GM21390 (cell line): ENCODE results near the gene EXOC4.

ENCODE experiments used
- ATAC-seq: cut with Tn5 transposase; IDR thresholded peaks from one replicate; pipeline ENCODE4 v1.9.1; 2021; ENCODE audit not compliant: unreplicated experiment

The EXOC4 gene

DNA sequence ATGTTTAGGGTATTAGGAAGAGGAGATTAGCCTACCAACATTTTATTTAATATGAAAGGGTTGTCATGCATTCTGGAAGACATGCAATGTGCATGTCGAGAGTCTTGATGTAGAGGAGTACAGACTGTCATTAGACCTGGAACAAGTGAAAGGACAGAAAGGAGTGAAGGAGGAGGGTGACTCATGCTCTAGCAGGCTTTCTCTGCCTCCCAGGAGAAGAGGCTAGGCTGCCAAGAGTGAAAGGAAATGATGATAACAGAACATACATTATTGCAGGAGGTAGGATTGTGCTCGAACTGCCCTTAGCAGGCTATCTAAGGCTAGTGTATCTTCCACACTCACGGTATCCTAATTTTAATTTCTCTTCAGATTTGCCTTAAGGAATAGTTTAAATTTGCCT is 228.8 kb downstream of the EXOC4 start:
- ATAC-seq = no peak

DNA sequence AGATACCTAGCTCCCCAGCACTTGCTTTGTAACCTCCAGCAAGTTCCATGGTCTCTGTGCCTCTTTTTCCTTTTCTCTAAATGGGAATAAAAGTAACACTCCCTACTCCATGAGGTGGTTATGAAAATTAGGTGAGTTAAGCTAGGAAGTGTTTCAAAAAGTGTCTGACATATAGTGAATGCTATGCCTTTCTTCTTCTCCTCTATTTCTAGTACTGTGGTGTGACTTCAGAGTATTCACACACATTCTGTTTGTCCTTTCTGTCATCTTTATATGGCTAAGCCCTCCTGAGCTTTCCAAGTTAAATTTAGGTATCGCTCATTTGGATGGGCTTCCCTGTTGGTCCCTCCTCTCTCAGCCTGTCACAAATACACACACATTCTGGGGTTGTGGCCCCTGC is 229.7 kb downstream of the EXOC4 start:
- ATAC-seq = no peak

DNA sequence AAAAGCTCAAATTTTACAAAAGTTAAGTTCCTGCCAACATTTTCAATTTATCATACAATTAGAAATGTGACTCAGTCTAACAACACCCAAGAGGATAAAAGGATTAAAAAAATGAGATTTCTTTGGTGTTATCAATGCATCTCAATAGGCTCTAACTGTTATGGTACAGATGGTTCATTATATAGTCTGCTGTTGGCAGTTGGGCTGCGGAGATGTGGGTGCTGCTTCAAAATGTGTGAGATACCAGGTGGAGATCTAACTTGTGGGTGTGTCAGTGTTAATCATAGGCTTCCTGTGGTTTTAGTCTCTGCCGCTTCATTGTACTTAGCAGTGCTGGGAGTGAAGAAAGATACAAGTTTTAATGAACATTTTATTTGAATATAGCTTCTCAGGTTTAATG is 231.2 kb downstream of the EXOC4 start:
- ATAC-seq = no peak

DNA sequence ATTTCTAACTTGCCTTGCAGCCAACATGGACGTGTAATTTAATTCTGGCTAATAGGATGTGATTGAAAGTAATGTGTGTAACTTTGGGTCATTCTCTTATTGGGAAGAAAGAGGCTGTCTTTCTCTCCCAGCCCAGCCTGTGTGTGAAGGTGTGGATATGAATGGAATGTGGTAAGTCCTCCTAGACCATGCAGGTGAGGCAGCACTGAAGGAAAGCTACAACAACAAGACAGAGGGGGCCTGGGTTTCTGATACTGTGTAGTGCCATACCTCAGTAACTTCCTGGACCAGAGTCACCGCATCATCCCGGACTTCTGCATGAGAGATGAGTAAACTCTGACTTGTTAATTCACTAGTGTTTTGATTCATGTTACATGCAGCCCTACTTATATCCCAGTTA is 237.0 kb downstream of the EXOC4 start:
- no peak for ATAC-seq

DNA sequence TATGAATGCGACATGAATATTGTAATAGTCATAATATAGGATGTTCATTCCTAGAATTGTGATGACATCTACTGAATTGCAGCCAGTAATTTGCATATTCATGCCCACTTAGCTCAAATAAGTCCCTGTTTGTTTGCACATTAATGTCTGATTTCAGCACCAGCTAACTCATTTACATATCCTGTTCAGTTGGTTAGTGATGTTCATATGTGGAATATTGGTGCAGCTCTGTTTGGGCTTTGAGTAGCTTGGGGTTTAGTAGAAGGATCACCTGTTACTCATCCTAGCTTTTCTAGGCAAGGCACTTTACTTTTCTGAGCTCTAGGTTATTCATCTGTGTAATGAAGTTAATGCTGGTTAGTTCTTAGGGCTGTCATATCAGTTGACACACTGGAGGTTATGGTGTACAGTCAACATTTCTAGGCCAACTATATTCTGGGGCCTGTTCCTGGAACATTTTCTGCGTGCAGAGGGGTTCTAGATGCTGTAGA is 238.4 kb downstream of the EXOC4 start:
- ATAC-seq = no peak

DNA sequence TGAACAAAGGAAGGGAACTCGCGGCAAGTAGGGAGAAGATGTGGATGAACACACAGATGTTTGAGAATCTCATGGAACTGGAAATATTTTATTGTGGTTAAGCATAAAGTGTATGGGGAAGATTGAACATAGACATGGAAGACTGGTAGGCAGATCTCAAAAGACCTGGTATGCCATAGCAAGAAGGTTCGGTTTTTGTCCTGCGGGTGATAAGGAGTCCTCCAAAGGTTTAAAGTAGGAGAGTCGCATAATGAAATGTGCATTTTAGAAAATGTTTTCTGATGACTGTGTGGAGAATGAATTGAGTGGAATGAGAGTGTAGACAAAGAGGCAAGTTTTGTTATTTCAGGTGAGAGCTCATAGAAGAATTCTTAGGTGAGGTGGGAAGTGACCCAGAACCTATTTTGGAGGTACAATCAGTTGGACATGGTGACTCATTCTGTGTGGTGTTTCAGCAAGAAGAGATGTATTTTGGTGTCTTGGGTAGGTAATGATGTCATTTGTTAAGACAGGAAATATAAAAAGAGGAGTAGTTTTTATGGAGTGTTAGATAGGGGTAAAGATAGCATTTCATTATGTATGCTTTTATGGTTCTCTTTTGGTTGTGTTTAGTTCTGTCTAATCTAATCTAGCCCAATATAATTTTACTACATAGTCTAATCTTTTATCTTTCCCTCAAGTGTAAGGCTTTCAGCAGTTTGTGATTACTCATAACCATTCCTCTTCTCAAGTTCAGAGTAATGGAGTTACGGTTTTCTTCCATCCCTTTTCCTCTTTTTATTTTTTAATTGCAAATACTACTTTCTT is 239.2 kb downstream of the EXOC4 start:
- ATAC-seq = no peak

DNA sequence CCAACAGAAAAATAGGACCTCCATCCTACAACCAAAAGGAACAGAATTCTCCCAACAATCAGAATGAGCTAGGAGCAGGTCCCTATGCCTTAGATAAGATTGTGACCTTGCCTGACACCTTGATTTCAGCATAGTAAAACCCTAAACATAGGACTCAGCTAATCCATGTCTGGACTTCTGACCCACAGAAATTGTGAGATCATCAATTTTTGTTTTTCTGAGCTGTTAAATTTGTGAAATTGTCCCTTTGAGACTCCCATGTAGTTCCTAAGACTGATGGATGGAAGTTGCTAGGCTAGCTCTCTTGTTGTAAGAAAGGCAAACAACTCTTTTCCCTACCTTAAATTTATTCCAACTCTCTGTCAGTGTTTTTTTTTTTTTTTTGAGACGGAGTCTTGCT is 244.2 kb downstream of the EXOC4 start:
- ATAC-seq = no peak

DNA sequence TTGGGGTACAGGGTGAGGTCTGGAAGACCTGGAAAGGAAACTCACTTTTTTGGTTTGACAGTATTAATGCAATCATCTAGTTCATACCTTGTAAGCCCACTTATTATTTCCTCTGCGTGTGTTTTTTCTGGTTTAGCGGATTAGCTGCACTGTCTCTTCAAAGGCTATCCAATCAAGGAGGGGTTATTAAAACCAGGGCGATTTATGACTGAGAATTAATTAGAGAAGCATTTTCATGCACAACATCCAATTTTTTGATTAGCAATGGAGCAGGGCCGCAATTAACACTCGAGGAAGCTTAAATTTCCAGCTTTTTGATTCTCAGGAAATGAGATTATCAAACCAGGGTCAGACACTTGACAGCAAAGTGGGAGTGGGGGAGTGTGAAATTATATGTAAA is 248.9 kb downstream of the EXOC4 start:
- no peak for ATAC-seq

DNA sequence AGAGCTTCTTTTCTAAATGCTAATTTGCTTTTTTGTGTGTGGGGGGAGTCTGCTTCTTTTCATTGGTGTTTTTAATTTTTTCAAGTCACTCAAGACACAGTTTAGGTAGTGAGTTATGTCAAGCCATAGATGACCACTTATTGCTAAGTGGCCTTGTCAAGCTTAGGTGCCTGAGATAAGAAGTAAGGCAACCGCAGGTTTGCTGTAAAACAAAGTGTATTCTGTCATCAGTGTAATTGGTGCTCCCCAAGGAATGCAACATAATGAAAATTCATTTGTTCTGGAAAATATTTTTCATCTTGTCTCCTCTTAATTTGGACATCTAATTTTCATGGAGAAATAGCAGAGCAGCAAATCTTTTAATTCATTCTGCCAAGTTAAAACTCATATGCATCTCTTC is 249.6 kb downstream of the EXOC4 start:
- no peak for ATAC-seq

DNA sequence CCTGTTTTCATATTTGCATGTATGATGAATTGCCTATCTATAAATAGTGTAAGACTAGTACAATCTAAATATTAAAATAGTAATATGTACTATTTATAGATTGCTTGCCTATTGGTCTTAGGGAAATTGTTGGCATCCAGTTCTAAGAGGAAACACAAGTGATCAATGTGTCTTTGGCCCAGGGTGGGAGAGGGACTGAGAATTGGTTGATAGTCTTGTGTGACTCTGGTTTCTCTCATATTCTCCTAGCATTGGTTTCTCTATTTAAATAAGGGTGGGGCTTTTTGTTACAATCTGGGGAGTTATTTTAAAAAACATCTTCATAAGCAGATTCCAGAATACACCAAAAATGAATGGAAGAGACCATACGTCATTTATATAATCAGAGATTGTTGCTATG is 250.1 kb downstream of the EXOC4 start:
- no peak for ATAC-seq

DNA sequence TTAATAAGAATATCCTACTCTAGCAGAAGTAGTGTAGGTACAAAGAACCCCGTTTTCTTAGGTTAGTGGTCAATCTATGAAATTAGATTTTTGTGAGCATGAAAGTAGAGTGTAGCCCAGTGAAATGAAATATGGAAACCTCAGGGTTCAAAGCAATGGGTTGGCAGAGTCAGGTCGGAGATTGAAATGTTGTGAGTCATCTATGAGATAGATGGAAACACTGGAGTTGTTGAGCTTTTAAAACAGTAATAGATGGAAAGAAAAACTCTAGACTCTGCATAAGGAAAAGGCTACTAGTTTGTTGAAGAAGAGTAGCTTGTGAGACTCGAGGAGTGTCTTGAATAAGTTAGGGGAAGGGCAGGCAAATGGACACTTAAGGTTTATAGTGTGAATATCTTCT is 251.9 kb downstream of the EXOC4 start:
- ATAC-seq = no peak

DNA sequence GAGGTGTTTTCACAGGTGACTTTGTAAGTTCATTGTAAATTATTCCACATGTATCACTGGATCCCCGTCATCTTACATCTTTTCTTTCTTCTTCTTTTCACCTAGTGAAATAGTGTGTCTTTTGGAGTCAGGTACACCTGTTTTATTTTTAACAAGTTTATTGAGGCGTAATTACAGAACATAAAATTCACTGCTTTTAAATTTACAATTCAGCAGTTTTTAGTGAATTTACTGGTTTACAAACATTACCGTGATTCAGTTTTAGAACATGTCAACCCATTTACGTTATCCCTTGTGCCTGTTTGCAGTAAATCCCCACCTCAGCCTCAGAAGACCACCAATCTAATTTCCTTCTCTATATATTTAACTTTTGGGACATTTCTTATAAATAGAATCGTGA is 256.9 kb downstream of the EXOC4 start:
- ATAC-seq = no peak

DNA sequence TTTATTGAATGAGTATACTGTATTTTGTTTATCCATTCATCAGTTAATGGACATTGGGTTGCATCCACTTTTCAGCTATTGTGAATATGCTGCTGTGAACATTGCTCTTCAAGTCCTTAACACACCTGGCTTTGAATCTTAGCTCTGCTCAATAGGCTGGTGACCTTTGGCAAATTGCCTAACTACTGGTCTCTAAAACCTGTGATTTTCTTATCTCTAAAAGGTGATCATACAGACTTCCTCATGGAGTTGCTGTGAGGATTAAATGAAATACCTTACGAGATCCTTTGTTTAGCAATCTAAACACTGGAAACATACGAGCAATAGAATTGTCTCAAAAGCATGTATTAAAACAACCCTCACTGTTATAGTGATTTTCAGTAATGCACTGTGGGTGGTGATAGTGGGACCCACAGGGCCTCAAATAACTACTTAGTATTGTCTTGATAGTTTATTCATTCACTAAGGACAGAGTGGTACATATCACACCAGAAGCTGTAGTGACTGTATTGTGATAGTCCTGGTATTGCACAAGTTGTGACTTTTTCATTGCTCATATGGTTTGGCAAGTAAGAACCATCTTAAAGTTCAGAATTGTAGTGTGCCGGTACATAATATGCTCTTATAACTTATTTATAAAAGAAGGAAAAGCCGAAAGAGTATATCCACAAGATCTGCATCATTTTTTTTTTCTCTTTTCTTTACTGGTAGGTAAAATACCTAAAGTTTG is 257.6 kb downstream of the EXOC4 start:
- ATAC-seq = no peak

DNA sequence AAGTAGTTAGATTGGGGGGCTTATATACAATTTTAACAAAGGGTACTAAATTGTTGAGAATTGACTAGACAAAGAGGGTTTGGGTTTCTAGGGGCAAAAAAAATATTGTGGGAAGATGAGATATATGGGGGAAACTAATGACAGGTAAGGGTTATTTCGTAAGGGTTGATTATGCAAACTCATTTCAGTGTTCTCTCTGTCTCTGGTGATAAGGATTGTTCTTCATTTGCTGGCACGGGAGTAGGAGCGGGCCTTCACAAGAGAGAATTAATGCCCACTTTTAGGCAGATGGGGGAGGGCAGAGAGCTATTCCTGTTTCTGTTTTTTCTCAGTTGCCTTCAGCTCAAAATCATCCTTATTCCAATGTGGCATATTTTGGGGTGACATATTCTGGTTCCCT is 258.4 kb downstream of the EXOC4 start:
- no peak for ATAC-seq

DNA sequence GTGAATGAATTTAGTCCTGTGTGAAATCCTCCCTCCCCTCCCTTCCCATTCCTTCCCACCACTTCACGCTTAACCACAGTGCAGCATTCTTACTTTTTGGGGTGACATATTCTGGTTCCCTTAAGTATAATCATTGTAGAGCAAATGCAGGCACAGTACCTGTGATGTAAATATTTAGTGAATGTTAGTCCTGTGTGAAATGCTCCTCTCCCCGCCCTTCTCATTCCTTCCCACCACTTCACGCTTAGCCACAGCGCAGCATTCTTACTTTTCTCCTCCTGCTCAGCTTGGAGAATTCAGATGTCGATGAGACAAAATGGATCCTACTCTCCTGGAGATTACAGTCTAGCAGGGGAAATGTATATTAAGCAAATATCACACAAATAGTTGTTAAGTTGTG is 258.8 kb downstream of the EXOC4 start:
- ATAC-seq = no peak

DNA sequence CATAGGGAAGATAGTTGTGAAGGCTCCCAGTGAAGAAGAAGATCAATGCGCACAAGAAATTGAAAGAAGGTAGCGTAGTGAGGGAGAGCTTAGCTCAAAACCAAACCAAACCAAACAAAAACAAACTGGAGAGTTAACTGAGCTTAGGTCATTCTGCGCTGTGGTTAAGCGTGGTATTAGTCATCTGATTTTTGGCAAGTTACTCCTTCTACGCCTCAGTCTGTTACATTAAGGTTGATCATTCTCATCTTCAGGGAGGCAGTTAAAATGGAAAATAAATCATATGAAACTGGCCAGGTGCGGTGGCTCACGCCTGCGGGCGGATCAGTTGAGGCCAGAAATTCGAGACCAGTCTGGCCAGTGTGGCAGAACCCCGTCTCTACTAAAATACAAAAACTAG is 259.7 kb downstream of the EXOC4 start:
- ATAC-seq = no peak

DNA sequence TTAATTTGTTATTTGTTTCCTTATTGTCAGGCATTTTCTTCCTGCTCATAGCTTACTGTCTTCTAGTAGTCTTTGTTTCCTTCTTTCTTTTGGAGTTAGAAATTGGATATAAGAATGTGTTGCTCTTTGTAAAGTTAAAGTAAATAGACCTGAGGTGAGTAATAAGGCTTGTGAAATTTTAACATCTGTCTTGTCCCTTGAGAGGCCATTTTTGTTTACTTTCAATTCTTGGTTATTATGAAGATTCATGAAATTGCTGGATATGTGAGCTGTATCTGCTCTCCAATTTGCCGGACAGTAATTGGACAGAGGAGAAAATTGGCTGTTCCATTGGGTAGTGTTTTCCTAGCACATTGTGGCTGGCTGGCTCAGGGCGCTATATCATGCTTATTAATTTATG is 260.7 kb downstream of the EXOC4 start:
- no peak for ATAC-seq

DNA sequence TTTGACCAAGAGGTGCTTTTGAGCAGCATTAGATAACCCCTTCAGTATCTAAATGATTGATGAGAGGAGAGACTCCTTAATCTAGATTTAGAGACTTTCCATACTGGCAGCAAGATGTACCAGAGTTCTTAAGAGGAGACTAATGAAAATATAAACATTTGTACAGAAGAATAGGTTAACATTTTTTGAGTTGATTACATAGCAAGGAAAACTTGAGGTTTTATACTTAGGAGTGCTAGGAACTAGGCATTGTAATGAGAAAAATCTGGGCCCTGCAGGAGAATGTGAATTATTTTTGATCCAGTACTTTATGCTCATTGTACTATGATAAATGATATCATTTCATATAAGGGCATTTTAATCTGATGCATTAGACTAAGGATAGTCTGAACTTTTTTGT is 261.7 kb downstream of the EXOC4 start:
- ATAC-seq = no peak

DNA sequence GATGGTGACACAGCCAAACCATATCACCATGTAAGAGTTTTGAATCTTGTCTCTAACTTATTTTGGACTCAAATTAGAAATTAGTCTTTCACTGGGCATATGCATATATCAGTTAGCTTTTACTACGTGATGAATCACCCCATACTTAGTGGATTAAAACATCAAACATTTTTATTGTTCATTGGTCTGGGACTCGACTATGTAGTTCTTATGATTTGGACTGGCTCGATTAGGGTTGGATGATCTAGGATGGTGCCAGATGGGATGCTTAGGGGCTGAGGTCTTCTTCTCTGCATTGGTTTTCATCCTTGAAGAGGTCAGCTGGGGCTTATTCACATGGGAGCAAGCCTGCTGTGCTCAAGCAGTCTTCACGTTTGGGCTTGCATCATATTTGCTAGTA is 264.9 kb downstream of the EXOC4 start:
- no peak for ATAC-seq

DNA sequence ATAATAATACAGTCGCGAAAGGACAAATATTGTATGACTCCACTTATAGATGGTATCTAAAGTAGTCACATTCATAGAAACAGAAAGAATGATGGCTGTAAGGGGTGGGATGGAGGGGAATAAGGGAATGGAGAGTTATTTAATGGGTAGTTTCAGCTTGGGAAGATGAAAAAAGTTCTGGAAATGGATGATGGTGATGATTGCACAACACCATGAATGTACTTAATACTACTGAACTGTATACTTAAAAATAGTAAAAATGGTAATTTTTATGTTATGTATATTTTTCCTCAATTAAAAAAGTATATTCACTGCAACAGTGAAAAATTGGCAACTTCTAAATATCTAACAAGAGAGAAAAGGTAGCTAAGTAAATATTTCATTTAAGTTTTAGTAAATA is 265.8 kb downstream of the EXOC4 start:
- ATAC-seq = no peak

DNA sequence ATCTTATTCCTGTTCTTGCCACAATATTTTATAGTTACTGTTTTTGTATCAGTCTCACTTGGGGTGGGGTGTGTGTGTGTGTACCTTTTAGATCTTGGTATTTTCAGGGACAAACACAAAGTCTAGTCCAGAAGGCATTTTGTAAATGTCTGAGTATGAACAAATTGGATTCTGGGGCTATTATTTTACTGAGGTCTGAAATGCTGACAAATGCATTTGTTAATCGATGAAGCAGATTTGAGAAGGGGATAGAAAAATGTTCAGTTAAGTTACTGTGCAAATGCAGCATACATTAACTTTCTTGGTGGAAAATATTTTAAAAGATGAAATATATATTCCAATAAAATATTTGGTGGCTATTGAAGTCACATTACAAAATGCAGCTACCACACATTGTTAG is 267.4 kb downstream of the EXOC4 start:
- ATAC-seq = no peak

DNA sequence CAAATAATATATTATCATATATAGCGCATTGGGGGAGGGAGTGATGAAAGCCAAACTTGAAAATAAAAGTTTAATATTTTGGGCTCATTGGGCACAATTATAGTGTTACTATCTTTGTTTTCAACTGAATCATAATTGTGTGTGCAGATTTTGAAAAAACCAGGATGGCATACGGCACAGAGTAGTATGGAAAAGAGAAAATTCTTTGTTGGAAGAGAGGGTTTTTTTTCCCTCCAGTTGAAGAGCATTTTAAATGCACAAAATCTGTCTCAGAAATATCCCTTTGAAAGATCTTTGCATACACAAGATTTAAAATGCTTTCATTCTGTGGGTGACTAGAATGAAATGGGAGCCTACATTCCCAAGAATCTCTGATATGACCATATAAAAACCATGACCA is 269.6 kb downstream of the EXOC4 start:
- no peak for ATAC-seq

DNA sequence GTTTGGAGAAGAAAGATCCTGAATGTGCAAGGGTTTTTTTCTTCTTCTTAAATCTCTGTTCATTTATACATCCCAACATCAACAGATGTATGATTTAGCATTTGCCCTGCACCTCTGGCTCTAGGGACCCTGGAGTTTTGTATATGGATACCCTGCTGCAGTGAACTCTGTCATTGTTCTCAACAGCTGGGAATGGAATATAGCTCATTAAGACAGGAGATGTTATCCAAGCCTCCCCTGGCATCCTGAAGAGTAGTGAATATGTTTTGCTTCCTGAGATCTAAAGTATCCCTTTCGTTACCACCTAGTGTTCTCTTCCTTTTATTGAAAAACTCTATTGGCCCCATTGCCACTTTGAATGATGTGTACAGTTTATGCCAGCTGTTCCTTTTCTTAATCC is 275.9 kb downstream of the EXOC4 start:
- ATAC-seq = no peak
